ENCODE results near the gene AHDC1. TPM values are rescaled to one million over a fixed set of nuclear protein-coding genes. Genes with fewer than 3 reads are reported as not detected.

AHDC1 gene
- total RNA-seq, 1 donor from 2014 or later, result 205 TPM

GRCh38 chr1:27568300-27569087, 35.5 kb downstream of the AHDC1 start:
- peak overlapping the region; percentile 42 to 55 for H3K4me3 ChIP-seq
- no peaks in the 10 kb centered on the region for H3K27me3 ChIP-seq

DNA sequence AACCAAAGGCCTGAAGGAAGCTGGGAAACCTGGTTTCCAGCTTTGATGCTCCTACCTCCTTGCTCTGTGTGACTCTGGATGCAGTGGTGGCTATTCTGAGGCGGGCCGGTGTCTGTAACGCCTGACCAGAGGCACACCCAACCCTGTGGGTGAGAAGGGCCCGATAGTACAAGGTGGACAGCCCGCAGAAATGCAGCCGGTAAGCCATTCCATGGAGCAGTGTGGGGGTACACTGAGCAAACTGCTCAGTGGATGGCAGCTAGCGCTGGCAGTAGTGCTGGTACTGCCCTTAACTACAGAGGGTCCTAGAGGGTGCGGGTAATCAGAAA, 36.0 kb downstream of the AHDC1 start:
- no peaks in the 10 kb centered on the region for H3K36me3 ChIP-seq
- peak overlapping the region; percentile 94 to 96 for H3K27ac ChIP-seq
- H3K27me3 ChIP-seq, result no peaks in the 10 kb centered on the region
- no peak for DNase-seq (ENCODE audit: low spot score in 2 of 2)
- H3K4me1 ChIP-seq, result peaks cover 68 to 97% of the 10 kb centered on the region in 2 donors
- TF ChIP-seq CTCF (IDR thresholded peaks at IDR 0.05), result no peak
- peak overlapping the region in 1 of 2 donors; percentile 44 for H3K4me3 ChIP-seq
- intact Hi-C loops (cut with DNase I), result loop anchor here (1.0 kb wide), 1 partner anchor 11 kb away; no protein-coding TSS in a partner anchor
- no peaks in the 10 kb centered on the region for H3K9me3 ChIP-seq

More at GRCh38 chr1:27568300-27569087, 35.5 kb downstream of the AHDC1 start:
- intact Hi-C loops (cut with DNase I), result loop anchor here (1.0 kb wide), 1 partner anchor 11 kb away; no protein-coding TSS in a partner anchor
- Histone ChIP-seq H3K36me3 (no peaks in the 10 kb centered on the region), H3K27ac (peak overlapping the region; percentile 94 to 96), H3K9me3 (no peaks in the 10 kb centered on the region), H3K4me1 (peaks cover 68 to 97% of the 10 kb centered on the region in 2 donors)
- peak; percentile 94 to 98 for DNase-seq (ENCODE audit: low spot score in 2 of 2)
- TF ChIP-seq CTCF (IDR thresholded peaks at IDR 0.05), result peak; percentile 32 to 81 (median 62)

- intact Hi-C loops (cut with DNase I), result no loop called here
Observed at GRCh38 chr1:27567146-27567526, 36.8 kb downstream of the AHDC1 start.

DNA sequence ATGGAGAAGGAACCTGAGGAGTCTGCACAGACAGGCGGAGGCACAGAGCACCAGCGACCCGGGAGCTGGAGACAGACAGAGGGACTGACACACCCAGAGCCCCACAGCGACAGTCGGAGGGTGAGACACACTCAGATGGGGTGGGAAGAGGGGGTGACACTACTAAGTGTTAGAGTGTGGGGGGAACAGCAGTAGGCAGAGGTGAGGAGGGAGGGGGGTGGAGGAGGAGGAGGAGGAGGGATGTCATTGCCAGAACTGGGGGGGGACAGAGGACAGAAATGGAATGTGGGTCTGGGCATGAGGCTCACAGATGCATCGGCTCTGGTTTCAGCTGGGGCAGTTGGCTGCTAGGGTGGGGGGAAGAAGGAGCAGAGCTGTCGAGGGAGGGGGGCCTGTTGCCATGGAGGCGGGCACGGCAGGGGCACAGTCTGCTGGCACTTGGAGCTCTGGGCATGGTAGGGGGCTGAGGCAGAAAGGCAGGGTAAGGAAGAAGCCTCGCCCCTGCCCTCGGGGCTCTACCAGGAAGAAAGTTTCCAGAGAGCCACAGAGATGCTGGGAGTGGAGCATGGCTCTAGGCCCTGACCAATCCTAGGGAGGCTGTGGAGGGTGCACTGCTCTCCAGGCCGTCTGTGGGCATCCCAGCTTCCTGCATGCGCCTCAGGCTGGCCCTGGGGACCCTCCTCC, 37.3 kb downstream of the AHDC1 start:
- Histone ChIP-seq H3K36me3 (no peaks in the 10 kb centered on the region), H3K4me1 (peaks cover 67 to 96% of the 10 kb centered on the region in 2 donors), H3K4me3 (no peak overlapping the region), H3K9me3 (no peaks in the 10 kb centered on the region), H3K27me3 (no peaks in the 10 kb centered on the region), H3K27ac (peak overlapping the region; percentile 94 to 96)
- no peak for TF ChIP-seq CTCF (IDR thresholded peaks at IDR 0.05)
- DNase-seq (ENCODE audit: low spot score in 2 of 2), result no peak
- intact Hi-C loops (cut with DNase I), result no loop called here

More at GRCh38 chr1:27567146-27567526, 36.8 kb downstream of the AHDC1 start:
- Histone ChIP-seq H3K4me1 (peaks cover 68 to 97% of the 10 kb centered on the region in 2 donors), H3K27ac (peak overlapping the region; percentile 94 to 96), H3K9me3 (no peaks in the 10 kb centered on the region), H3K27me3 (no peaks in the 10 kb centered on the region), H3K36me3 (no peaks in the 10 kb centered on the region), H3K4me3 (no peak overlapping the region)
- TF ChIP-seq CTCF (IDR thresholded peaks at IDR 0.05), result no peak
- DNase-seq (ENCODE audit: low spot score in 2 of 2), result no peak

DNA sequence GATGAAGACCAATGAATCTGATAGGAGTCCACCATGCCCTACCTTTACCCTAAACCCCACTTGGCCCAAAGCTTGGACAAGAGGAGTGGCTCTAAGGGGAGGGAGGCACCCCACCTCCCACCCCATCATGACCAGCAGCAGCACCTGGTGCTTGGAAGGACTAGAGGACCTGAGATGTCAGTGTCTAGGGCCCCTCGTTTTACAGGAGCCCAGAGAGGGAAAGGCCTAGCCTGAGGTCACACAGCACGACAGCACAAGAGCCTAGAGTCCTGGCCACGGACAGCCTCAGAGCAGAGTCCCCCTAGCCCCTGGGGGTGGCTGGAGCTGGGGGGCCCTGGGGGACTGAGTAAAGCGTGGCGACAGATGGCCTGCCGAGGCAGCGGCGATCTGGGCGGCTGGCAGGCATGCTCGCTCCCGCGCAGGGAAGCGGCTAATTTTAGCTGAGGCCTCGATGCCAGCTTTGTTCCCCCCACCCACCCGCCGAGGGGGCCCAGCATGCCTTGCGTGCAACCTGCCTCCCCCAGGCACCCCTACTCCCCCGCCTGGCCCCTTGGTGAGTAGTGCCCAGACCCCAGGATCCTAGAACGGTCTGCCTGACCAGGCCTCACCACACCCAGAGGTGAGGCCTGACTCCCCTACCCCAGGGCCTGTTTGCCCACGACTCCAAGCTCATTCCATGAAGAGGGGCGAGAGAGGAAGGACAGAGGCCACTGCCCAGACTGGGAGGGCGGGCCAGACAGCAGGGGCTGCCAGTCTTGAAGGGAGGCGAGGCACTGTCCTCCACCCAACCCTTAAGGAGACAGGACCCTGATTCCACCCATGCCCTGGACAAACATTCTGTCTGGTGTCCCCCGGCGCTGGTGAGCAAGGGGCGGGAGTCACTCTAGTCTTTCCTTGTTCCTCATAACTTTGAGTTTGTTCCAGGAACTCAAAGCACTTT, 39.0 kb downstream of the AHDC1 start:
- TF ChIP-seq CTCF (IDR thresholded peaks at IDR 0.05), result no peak
- no peaks in the 10 kb centered on the region for H3K9me3 ChIP-seq
- intact Hi-C loops (cut with DNase I), result no loop called here
- H3K4me1 ChIP-seq, result peaks cover 63 to 94% of the 10 kb centered on the region in 2 donors
- no peaks in the 10 kb centered on the region for H3K27me3 ChIP-seq
- DNase-seq (ENCODE audit: low spot score in 2 of 2), result no peak
- H3K4me3 ChIP-seq, result peak overlapping the region; percentile 14 to 40
- H3K36me3 ChIP-seq, result no peaks in the 10 kb centered on the region
- peak overlapping the region; percentile 94 to 96 for H3K27ac ChIP-seq
